KBM-7 (cell line): Measurements from ENCODE around the gene CDC45.
A peak's percentile ranks its signal among the peaks of the same experiment; 100 is the strongest.
"Not testable (repeated sequence)": the region's sequence is repeated elsewhere in the genome, so short reads cannot be mapped to it uniquely, and the experiment has no call there.

Experiments used
- DNase-seq: peaks from one replicate; pipeline ENCODE4 v3.0.0-alpha.2; 2015
- in situ Hi-C: fragments of 300-500 bp; cut with MboI; formaldehyde crosslinking; loops from 2 replicates; pipeline ENCODE4 v1.14.3; 2020; ENCODE audit warnings: low sequenced_read_pairs, low pct_unique_long_range_greater_than_20kb, mixed read lengths

Gene CDC45

GRCh38 chr22:19522881-19523239 is 43.1 kb downstream of the CDC45 start:
- in situ Hi-C loops: no loop called here
- no peak for DNase-seq

- in situ Hi-C loops: no loop called here
- DNase-seq: no peak
These were observed 43.8 kb downstream of the CDC45 start for GRCh38 chr22:19523240-19524169.

GRCh38 chr22:19524170-19525115 is 44.7 kb downstream of the CDC45 start, which contains the start of gene CLDN5:
CLDN5 (minus strand) TSS chr22:19524410; CDS start chr22:19524255, 155 bp downstream.
- DNase-seq: no peak
- in situ Hi-C loops: no loop called here

- in situ Hi-C loops: no loop called here
- DNase-seq: no peak
These were observed 45.5 kb downstream of the CDC45 start for GRCh38 chr22:19525116-19525660.

GRCh38 chr22:19525666-19526065 is 45.9 kb downstream of the CDC45 start:
- DNase-seq: no peak
- in situ Hi-C loops: no loop called here

GRCh38 chr22:19526076-19526701 is 46.5 kb downstream of the CDC45 start:
- in situ Hi-C loops: no loop called here
- DNase-seq: no peak

GRCh38 chr22:19526702-19527111 is 47.0 kb downstream of the CDC45 start:
- in situ Hi-C loops: no loop called here
- DNase-seq: no peak

GRCh38 chr22:19527321-19527721 is 47.6 kb downstream of the CDC45 start:
- in situ Hi-C loops: no loop called here
- no peak for DNase-seq

GRCh38 chr22:19527861-19528417 is 48.2 kb downstream of the CDC45 start:
- in situ Hi-C loops: no loop called here
- no peak for DNase-seq

GRCh38 chr22:19529811-19530210 is 50.1 kb downstream of the CDC45 start:
- DNase-seq: no peak
- in situ Hi-C loops: no loop called here

GRCh38 chr22:19530751-19531150 is 51.0 kb downstream of the CDC45 start:
- DNase-seq: no peak
- in situ Hi-C loops: no loop called here

- in situ Hi-C loops, DNase-seq: not testable (repeated sequence)
These were observed 51.6 kb downstream of the CDC45 start for GRCh38 chr22:19531327-19531726.

- in situ Hi-C loops: no loop called here
- no peak for DNase-seq
These were observed 53.4 kb downstream of the CDC45 start for GRCh38 chr22:19533049-19533626.

GRCh38 chr22:19533857-19534256 is 54.1 kb downstream of the CDC45 start:
- DNase-seq: no peak
- in situ Hi-C loops: no loop called here

GRCh38 chr22:19535001-19535400 is 55.3 kb downstream of the CDC45 start:
- in situ Hi-C loops: no loop called here

GRCh38 chr22:19536564-19536963 is 56.8 kb downstream of the CDC45 start:
- DNase-seq: no peak
- in situ Hi-C loops: no loop called here

More at GRCh38 chr22:19535001-19535400, 55.3 kb downstream of the CDC45 start:
- peak; percentile 72 for DNase-seq

GRCh38 chr22:19537941-19538488 is 58.3 kb downstream of the CDC45 start:
- in situ Hi-C loops: no loop called here
- no peak for DNase-seq

- DNase-seq: no peak
- in situ Hi-C loops: no loop called here
These were observed 60.7 kb downstream of the CDC45 start for GRCh38 chr22:19540394-19540793.
